Left colon (tissue), 2 donors: Measurements from ENCODE around the gene DNAH11. TPM values are rescaled to one million over a fixed set of nuclear protein-coding genes. Genes with fewer than 3 reads are reported as not detected.
"Not testable (repeated sequence)": the region's sequence is repeated elsewhere in the genome, so short reads cannot be mapped to it uniquely, and the experiment has no call there.

Experiments
- ATAC-seq: fragments of 200-7000 bp; cut with Tn5 transposase; one replicate; pipeline ENCODE4 v1.9.1; 2020; ENCODE audit warnings: mild to moderate bottlenecking, moderate library complexity
- DNase-seq, 2 donors: peaks; one replicate each; pipeline ENCODE4 v3.0.0-alpha.2; 2020
- intact Hi-C, 2 donors: fragments of 100-400 bp; cut with DNase I in 1 of 2; cut with micrococcal nuclease in 1 of 2; formaldehyde crosslinking; loops; one replicate each; pipeline versions ENCODE4 v1.11.2 to v1.14.0; 2022; cut with DNase I, micrococcal nuclease
- total RNA-seq, 2 donors: library from RNA; stranded (reverse); fragmentation: NEBNext Ultra II Directional; extraction: Animal tissue kit (Norgen Biotek cat#: 25700); gene quantifications; one replicate each; pipeline ENCODE4 v1.2.1, GENCODE V29; 2021
- donor health status: DM: no; HTN: no; CAD: no.
- donor health status: DM: yes; HTN: yes; CAD: no.

Gene DNAH11
- total RNA-seq, 2 donors from 2014 or later, result 0.15 to 0.73 TPM

GRCh38 chr7:21690705-21691104 lies 147.9 kb downstream of the DNAH11 start:
- intact Hi-C loops, result no loop called here
- ATAC-seq, result no peak

DNA sequence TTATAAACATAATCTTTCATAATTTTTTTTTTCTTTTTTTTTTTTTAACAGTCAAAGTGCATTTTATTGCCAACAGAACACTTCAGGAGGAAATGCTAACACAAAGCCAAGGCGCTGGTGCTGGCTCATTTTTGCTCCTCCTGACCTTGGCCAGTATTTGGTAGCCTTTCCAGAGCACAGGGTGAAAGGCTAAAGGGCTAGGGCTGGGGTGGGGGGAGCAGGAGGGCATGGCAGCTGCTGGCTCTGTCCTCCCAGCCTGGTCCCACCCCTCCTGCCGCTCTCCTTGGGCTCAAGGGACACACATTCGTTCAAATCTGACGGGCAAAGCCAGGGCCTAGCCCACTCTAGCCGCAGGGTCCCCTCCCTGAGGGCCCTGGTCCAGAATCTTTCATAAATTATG lies 148.3 kb downstream of the DNAH11 start:
- intact Hi-C loops, DNase-seq: not testable (repeated sequence)
- peak; percentile 91 for ATAC-seq

More at GRCh38 chr7:21690705-21691104, 147.9 kb downstream of the DNAH11 start:
- DNase-seq, result no peak

GRCh38 chr7:21700587-21700986 lies 157.7 kb downstream of the DNAH11 start:
- ATAC-seq, DNase-seq, intact Hi-C loops: not testable (repeated sequence)

GRCh38 chr7:21702303-21702702 lies 159.5 kb downstream of the DNAH11 start:
- intact Hi-C loops, result no loop called here
- DNase-seq (no peak), ATAC-seq (no peak)

DNA sequence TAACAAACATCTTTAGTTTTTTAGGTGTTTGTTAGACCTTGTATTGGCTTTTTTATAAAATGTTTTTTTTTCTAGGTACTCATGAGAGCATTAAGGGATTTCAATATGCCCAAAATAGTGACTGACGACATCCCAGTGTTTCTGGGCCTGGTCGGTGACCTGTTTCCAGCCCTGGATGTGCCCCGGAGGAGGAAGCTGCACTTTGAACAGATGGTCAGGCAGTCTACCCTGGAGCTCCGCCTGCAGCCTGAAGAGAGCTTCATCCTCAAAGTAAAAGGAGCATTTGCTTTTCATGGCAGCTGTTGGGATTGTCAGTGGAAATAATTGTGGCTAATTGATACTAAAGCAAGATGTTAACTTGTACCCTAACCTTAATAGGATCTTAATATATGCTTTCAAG lies 161.5 kb downstream of the DNAH11 start:
- ATAC-seq (no peak), DNase-seq (no peak)
- intact Hi-C loops, result no loop called here

DNA sequence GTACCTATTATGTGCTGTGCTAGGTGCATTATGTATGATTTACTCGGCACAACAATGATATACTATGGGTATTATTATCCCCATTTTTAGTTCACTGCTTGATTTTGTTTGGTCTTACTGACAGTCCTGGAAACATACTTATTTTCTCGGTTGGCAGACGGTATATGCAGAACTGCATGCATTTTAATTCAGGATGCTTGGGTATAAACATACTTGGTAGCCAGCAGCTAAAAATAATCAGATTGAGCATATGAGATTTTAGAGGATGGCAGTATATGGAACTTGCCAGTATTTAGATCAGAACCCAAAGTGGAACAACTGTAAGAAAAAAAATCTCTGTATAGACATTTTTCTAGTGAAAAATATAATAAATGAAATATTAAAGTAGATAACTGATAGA lies 163.3 kb downstream of the DNAH11 start:
- no peak for ATAC-seq
- intact Hi-C loops, result no loop called here
- no peak for DNase-seq

- DNase-seq (no peak), ATAC-seq (no peak)
- intact Hi-C loops, result no loop called here
Observed at GRCh38 chr7:21707566-21707965, 164.7 kb downstream of the DNAH11 start.

DNA sequence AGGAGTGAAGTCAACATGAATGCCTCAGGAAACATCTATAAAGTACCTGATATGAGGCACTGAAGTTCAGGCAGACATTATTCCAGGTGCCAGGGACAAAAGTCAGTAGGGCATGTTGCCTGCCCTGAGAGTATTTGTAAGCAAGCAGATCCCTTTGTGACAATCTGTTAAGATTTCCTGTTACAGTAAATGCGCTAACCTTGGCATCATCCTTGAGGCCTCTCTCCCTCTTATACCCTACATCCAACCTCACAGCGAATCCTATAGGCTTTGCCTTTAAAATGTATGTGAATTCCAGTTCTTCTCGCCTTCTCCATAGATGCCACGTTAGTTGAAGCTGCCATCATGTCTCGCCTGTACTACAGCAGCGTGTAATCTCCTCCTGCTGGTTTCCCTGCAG lies 165.3 kb downstream of the DNAH11 start:
- DNase-seq (no peak), ATAC-seq (no peak)
- intact Hi-C loops, result no loop called here

- intact Hi-C loops, result no loop called here
- no peak for DNase-seq
- ATAC-seq, result no peak
Observed at GRCh38 chr7:21717323-21717722, 174.5 kb downstream of the DNAH11 start.

GRCh38 chr7:21718391-21718790 lies 175.6 kb downstream of the DNAH11 start:
- ATAC-seq, result no peak
- intact Hi-C loops, result no loop called here
- DNase-seq, result no peak

DNA sequence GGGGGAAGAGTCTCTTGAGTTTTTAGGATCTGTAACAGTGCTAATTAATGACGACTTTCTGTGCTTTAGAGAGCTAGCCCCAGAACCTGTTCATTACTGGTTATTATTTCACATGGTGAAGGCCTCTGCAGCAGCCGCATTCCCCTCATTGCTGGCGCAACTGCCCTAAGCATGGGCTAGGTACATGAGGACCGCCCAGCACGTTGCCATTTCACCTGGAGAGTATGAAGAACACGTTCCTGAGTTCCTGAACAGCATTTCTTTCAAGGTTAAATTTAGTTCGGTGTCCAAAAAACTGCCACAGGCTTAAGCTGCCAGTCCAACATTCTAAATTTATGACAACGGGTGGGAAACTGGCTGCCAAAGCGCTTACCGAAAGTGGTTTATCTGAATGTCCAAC lies 177.0 kb downstream of the DNAH11 start:
- intact Hi-C loops, result no loop called here
- DNase-seq (no peak), ATAC-seq (no peak)

DNA sequence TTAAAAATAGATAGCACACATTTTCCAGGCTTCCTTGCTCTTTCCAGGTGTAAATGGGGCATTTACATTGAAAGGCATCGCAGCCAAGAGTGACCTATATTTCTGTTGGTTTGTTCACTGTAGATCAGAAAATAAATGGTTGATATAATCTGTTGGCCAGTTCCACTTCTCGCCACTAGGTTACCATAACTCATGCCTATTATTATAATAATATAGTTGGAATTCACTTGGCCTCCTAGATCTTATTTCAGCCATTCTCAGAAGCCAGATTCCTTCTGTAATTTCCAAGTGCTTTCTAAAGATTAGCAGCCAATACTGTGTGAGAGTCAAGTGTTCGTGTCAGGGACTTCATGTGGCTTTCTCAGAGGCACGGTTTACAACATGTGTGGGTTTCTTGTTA lies 179.5 kb downstream of the DNAH11 start:
- no peak for DNase-seq
- intact Hi-C loops, result no loop called here
- no peak for ATAC-seq

GRCh38 chr7:21724562-21724961 lies 181.7 kb downstream of the DNAH11 start:
- ATAC-seq (no peak), DNase-seq (no peak)
- intact Hi-C loops, result no loop called here

- DNase-seq (no peak), ATAC-seq (no peak)
- intact Hi-C loops, result no loop called here
Observed at GRCh38 chr7:21730399-21730798, 187.6 kb downstream of the DNAH11 start.

DNA sequence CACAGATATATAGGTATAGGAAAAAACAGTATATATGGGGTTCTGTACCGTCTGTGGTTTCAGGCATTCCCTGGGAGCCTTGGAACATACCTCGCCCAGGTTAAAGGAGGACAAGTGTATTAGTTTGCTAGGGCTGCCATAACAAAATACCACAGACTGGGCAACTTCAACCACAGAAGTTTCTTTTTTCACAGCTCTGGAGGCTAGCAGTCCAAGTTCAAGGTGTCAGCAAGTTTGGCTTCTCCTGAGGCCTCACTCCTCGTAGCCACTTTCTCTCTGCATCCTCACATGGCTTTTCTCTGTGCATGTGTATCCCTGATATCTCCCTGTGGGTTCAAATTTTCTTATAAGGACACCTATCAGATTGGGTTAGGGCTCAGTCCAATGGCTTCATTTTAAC lies 189.1 kb downstream of the DNAH11 start:
- intact Hi-C loops, result no loop called here
- ATAC-seq, result no peak
- DNase-seq, result no peak

- DNase-seq, ATAC-seq, intact Hi-C loops: not testable (repeated sequence)
Observed at GRCh38 chr7:21732956-21733355, 190.1 kb downstream of the DNAH11 start.

GRCh38 chr7:21733837-21734236 lies 191.0 kb downstream of the DNAH11 start:
- no peak for DNase-seq
- intact Hi-C loops, result no loop called here
- no peak for ATAC-seq

- ATAC-seq (no peak), DNase-seq (no peak)
- intact Hi-C loops, result no loop called here
Observed at GRCh38 chr7:21743493-21743892, 200.7 kb downstream of the DNAH11 start.

GRCh38 chr7:21746949-21747348 lies 204.1 kb downstream of the DNAH11 start:
- no peak for ATAC-seq

DNA sequence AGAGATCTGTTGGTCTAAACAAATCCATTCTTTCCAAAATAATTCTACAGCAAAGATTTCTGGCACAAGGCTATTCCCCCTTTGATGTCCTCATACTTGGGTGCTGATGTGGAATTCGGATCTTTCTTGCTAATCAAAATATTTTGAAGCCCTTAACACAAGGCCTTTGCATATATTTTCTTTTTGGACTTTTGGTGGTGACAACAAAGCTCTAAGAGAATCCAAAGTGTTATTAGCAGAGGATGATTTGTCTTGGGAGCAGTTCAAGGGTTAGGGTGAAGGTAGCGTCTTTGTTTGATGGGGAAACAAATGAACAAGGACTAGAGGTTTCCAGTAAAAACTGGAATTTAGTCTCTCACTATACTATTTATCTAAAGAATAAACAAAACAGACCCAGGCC lies 205.0 kb downstream of the DNAH11 start:
- intact Hi-C loops, result no loop called here
- ATAC-seq (no peak), DNase-seq (no peak)

More at GRCh38 chr7:21746949-21747348, 204.1 kb downstream of the DNAH11 start:
- DNase-seq, result no peak
- intact Hi-C loops, result no loop called here

DNA sequence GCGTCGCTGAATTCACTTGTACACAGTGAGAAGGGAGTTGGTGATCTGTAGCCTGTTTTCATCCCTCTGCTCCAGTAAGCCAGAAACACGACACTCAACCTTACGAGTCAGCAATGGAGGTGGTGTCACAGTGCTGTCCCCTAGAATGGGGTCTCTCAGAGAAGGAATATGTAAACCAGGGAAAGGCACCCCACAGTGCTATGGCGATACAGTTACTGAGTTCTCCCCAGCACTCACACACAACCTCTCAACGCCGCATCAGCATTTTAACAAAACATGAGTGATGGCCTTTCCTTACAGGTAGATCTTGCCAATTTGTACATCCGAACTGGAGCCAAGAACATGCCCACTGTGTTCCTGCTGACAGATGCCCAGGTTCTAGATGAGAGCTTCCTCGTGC lies 206.5 kb downstream of the DNAH11 start:
- DNase-seq, result no peak
- intact Hi-C loops, result no loop called here
- ATAC-seq, result no peak

DNA sequence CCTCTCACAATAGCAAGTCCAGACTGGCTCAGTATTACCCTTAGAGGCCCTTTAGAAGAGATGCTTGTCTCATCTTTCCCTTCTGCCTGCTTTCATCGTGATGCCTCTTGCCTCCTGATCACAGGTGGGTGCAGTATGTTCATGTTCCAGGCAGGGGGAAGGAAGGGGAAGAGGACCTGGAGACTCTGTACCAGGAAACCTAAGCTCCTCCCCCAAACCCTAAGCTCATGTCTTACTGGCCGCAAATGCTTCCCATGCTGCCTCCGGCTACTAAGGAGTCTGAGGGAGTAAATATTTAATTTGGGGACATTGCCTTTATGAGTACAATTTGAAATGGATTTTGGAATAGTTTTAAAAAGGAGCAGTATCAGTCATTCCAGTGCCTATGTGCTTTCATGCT lies 210.2 kb downstream of the DNAH11 start:
- DNase-seq (no peak), ATAC-seq (no peak)
- intact Hi-C loops, result no loop called here
